NCI-H82 (cell line): ENCODE results near the gene UBE2G2.

Experiments used
- DNase-seq: peaks from one replicate; lab custom pipeline; 2025; lab: John Stamatoyannopoulos, UW

The UBE2G2 gene

GRCh38 chr21:44790368-44790767, 11.3 kb downstream of the UBE2G2 start:
- DNase-seq: no peak

- DNase-seq: no peak
Measured at GRCh38 chr21:44789880-44790279, 11.7 kb downstream of the UBE2G2 start.

DNA sequence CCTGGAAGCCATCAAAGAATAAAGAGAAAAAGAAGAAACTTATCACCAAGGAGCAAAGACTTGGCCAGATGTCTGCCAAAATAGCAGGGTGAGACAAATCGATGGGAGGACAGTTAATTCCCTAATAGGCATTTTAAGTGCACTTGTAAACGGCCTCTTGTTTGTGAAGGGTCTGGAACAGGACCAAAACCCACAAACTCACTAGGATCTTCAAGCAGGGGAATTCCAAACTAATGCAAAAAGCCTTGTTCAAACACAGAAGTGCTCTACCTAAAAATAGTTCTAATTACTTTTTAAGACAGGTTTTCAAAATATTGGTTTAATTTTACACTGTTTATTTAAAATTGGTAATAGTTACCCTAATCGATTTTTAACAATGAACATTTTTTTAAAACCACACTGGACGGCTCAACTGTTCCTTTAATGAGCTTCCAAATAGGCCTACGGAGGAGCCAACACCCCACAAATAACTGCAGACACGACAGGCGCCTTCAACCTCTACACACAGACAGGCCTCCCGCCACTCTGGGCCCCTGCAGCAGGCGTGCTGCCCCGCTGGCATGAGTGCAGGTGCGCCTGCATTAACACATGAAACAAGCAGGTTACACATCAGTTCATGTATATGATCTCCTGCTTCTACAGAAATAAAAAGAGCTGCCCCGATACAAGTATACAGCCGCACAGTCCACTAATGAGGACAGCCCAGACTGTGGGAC, 15.8 kb downstream of the UBE2G2 start:
- no peak for DNase-seq

- DNase-seq: no peak
Measured at GRCh38 chr21:44784810-44785209, 16.8 kb downstream of the UBE2G2 start.

- DNase-seq: no peak
Measured at GRCh38 chr21:44783020-44783696, 18.5 kb downstream of the UBE2G2 start.

DNA sequence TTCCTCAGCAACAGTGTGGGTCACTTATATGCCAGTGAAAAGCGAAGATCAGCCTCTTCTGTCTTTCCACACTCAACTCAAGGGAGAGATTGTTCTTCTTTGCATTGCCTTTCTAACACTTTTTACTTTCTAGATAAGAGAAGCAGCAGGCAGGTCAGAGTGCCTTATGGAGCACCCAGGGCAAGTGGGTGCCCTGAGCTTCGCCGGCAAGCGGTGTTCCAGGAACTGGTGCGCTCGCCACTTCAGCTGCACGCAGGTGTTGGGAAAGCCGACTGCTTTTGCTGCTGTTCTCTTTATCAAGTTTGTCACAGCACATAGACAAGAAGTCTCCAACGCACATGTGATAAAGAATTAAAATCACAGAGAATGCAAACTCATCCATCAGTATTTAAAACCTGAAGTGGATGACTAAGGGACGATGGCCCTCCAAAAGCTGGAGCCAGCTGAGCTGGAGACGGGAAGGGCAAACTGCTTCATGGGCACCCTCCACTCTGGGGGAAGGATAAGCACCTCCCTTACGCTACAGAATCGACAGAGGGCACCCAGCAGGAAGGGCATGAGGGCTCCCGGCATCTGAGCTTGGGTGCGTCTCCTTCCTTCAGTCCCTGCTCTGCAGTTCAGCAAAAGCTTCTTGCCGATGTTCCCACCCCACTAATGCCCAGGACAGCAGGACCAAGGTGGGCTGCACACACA, 20.7 kb downstream of the UBE2G2 start:
- DNase-seq: no peak

- no peak for DNase-seq
Measured at GRCh38 chr21:44780137-44780502, 21.5 kb downstream of the UBE2G2 start.

DNA sequence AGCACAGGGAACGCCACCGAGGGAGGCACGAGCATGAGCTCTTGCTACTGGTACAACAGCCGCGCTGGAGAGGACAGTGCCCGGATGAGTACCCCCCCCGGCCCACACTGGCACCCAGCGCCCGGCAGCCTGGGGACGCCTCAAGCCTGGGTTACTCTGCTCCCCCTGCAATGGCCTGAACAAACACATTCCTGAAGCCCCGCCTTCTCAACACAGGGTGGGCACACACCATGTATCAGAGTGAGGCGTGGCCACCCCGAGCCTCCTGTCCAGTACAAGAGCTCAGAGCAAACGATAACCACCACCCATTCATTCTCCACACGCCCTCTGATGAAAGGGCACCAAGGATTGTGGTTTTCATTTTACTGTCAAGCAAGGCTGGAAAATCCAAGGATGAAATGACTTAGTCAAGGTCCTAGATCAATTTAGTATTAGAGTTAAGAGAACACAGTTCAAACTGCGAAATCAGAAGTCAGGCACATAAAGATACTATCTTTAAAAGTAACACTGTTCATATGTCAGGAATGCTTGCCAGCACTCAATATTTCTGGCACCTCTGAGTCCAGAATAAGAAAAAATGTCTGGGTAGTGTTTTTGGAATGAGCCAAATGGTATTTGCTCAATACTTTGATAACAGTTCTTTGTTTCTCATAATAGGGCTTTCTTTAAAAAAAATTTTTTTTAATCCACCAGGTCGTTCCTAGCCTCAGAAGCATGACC, 22.0 kb downstream of the UBE2G2 start:
- DNase-seq: no peak

GRCh38 chr21:44778983-44779382, 22.6 kb downstream of the UBE2G2 start:
- no peak for DNase-seq

DNA sequence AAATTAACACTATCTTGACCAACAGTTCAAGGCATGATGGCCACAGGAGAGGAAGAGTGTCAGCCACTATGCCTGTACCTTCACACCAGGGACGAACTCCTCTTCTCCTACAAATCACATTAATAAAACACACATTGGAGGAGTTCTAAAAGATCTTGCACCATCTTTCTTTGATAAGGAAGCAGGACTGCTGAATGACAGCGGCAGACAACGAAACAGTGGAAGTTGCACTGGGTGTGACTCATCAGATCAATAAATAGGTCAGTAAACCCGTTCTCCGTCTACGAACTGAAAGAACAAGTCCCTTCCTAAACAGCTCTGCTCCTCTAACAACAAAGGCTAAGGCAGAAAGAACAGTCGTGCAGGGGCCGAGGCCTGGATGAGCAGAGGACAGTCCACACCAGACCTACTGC, 23.1 kb downstream of the UBE2G2 start:
- DNase-seq: no peak

GRCh38 chr21:44778094-44778493, 23.5 kb downstream of the UBE2G2 start:
- DNase-seq: no peak

- no peak for DNase-seq
Measured at GRCh38 chr21:44774972-44775371, 26.6 kb downstream of the UBE2G2 start.

- DNase-seq: no peak
Measured at GRCh38 chr21:44773291-44773932, 28.2 kb downstream of the UBE2G2 start.

GRCh38 chr21:44771896-44772525, 29.6 kb downstream of the UBE2G2 start:
- no peak for DNase-seq

DNA sequence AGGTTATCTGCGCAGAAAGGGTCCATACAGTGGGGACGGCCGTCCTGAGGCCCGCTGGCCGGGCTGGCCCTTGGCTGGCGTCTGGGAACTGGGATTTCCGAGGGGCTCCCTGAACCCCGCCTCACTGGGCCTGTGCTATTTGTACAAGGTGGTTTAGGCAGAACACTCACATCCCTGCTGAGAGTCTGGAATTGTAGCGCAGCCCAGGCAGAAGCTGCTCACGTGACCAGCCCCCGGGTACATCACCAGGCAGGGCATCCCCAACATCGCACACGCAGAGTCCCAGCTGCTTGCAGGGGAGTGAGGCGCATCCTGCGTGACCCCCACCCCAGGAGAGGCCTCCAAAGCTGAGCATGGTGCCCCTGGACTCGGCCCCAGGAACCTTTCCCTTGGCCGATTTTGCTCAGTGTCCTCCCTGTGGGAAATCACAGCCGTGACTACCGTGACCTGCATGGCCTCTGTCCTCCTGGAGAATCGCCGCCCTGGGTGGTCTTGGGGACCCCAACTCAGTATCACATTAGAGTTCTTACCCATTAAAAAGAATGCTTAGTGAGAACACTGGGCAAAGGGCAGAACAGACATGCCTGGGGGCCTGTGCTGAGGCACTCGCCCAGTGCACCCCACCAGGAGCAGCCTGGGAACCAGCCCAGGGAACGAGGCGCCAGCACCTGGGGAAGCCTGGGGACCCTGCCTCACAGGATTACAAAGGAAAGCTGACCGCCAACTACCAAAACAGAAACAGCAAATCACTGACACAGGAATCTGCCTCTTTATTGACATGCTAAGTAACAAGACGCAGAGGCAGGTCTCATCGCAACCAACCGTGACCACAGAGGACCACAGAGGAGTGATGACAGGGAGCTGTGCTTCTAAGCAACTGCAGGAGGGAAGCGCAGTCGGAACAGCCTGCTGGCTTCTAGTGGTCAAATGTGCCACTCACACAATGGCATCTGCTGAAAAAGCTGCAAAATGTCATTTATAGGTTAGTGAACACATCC, 33.5 kb downstream of the UBE2G2 start:
- no peak for DNase-seq

DNA sequence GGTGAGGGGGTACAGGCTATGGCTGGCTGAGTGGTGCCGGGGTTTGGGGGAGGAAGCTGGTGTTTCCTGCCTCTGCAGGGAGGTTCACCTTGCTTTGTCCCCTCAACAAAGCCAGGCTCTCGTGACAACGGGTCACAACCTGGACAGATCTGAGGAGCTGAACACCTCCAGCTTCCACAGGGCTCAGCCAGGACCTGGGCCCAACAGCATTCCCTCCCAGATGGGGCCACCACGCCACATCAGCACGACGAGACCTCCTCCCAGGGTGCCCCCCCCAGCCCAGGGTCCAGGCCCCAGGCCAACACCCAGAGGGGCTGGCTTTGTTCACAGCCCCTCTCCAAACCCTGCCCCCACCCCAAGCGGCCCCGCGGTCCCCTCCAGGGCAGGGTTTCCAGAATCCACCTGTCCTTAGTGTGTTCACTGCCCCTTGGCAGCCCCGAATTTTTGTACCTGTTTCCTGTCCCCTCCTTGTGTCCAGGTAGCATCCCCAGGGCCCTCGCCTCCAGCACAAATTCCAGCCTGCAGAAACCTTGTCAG, 34.7 kb downstream of the UBE2G2 start:
- no peak for DNase-seq

GRCh38 chr21:44766014-44766817, 35.4 kb downstream of the UBE2G2 start:
- no peak for DNase-seq

DNA sequence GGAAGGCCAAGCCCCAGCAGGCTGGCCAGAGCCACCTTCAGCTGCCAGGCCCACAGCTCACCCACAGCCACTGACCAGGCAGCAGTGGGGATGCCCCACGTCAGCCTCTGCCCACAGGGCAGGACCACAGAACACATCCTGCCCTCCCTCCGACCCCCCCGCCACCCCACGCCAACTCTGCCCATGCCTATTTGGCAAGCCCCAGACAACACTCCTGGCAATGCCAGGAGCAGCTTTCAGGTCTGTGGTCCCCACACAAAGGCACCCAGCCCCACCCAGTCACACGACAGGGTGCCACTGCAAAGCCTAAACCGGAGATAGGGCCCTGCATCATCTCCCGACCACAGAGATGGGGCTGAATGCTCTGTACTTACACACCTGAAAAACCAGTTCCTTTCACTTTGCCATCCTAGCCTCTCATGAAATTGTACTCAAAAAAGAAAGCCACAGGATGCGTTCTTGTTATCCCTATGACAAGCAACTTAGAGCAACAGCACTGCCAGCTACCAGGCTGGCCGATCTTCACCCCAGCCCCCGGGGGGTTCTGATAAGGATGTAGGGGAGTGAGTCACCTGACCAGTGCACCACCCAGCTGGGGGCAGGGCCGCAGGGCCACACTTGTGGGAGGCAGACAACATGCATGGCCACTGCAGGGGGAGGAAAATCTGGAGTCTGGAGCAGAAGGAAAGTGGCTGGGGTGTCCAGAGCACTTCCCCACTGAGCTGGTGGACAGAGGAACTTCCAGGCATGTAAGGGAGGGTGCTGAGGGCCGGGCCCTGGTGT, 36.2 kb downstream of the UBE2G2 start:
- no peak for DNase-seq
